Natural killer cell (primary cell): Measurements from ENCODE around the gene SLC38A7. TPM values are rescaled to one million over a fixed set of nuclear protein-coding genes. Genes with fewer than 3 reads are reported as not detected.

Experiments
- ATAC-seq, 3 donors: fragments of 150-1000 bp in 2 of 3; fragments of 200-7000 bp in 1 of 3; cut with Tn5 transposase; 1 replicate in 1 of 3; 2 replicates in 2 of 3; pipeline ENCODE4 v1.10.0; 2021; ENCODE audit warnings: mild to moderate bottlenecking in 2 of 3, moderate library complexity in 2 of 3
- DNase-seq, 2 donors: peaks; one replicate each; pipeline versions ENCODE4 v3.0.0 to v3.0.0-alpha.2; 2013 to 2021; ENCODE audit warnings: mixed read lengths in 1 of 2
- H3K27ac ChIP-seq: one replicate; pipeline ENCODE4 v1.5.1; 2013; ENCODE audit warnings: mild to moderate bottlenecking, low read length
- H3K27me3 ChIP-seq: one replicate; pipeline ENCODE4 v1.6.1; 2013; ENCODE audit warnings: low read length; ENCODE audit not compliant: control insufficient read depth, insufficient read depth
- H3K36me3 ChIP-seq: one replicate; pipeline ENCODE4 v1.6.1; 2013; ENCODE audit warnings: low read length; ENCODE audit not compliant: control insufficient read depth, insufficient read depth
- H3K4me1 ChIP-seq: one replicate; pipeline ENCODE4 v1.6.1; 2013; ENCODE audit warnings: low read length; ENCODE audit not compliant: control insufficient read depth, insufficient read depth
- H3K4me3 ChIP-seq: one replicate; pipeline ENCODE4 v1.5.1; 2013; ENCODE audit warnings: low read length
- H3K9me3 ChIP-seq: one replicate; pipeline ENCODE4 v1.6.1; 2013; ENCODE audit warnings: low read length; ENCODE audit not compliant: control insufficient read depth, insufficient read depth
- H3K27ac Mint-ChIP-seq, 2 donors: one replicate each; pipeline ENCODE4 v1.8.0; 2022; ENCODE audit warnings: mild to moderate bottlenecking in 2 of 2, mixed read lengths in 2 of 2, moderate library complexity in 1 of 2
- H3K27me3 Mint-ChIP-seq, 2 donors: one replicate each; pipeline ENCODE4 v1.8.0; 2022; ENCODE audit warnings: low read depth in 2 of 2, mixed read lengths in 2 of 2
- H3K36me3 Mint-ChIP-seq: one replicate; pipeline ENCODE4 v1.8.0; 2022; ENCODE audit warnings: mixed read lengths
- H3K4me1 Mint-ChIP-seq, 2 donors: one replicate each; pipeline ENCODE4 v1.8.0; 2022; ENCODE audit warnings: mixed read lengths in 2 of 2
- H3K4me3 Mint-ChIP-seq: one replicate; pipeline ENCODE4 v1.8.0; 2022; ENCODE audit warnings: mild to moderate bottlenecking, moderate library complexity, mixed read lengths
- H3K9me3 Mint-ChIP-seq, 2 donors: one replicate each; pipeline ENCODE4 v1.8.0; 2022; ENCODE audit warnings: mixed read lengths in 2 of 2
- WGBS: methylation state at CpG from one replicate; pipeline ENCODE4 v1.1.7; 2013; ENCODE audit warnings: missing lambda C conversion rate; ENCODE audit not compliant: insufficient coverage; 5-methylcytosine and 5-hydroxymethylcytosine counted together
- intact Hi-C: fragments of 100-400 bp; cut with micrococcal nuclease; formaldehyde crosslinking; loops from one replicate; pipeline ENCODE4 v1.14.2; 2022
- total RNA-seq, 4 donors: library from RNA; stranded (reverse); fragments of 120-200 nt in 1 of 4; gene quantifications; one replicate each; pipeline versions ENCODE4 v1.2.3 to v1.2.4, GENCODE V29; 2013 to 2022
- TF ChIP-seq, protein P1 (sequence below): fragments of 200-600 bp; IDR thresholded peaks from one replicate; pipeline ENCODE4 v1.8.0; 2022; ENCODE audit warnings: antibody characterized with exemption

The SLC38A7 gene
- total RNA-seq, 3 donors from 2014 or later (not counting 1 experiment from before 2014, with no cell fraction given), result 9.2 to 16.9 (median 14.1) TPM

DNA sequence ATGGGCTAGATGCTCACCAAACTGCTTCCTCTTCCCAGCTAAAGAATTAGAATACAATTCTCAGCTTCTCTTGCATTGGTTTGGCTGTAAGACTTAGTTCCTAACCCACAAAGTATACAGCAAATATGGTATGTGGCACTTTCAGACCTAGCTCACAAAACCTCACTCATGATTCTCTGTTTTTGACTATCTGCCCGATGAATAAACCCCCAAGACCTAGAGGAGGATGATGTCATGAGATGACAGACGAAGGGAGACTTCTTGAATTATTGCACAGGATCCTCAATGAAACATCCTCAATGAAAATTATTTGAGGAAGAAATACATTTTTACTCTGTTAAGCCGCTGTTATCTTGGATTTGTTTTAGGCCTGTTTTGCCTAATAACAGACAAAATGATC lies 69.3 kb downstream of the SLC38A7 start:
- Mint-ChIP-seq H3K36me3 (no peaks in the 10 kb centered on the region), H3K9me3 (no peaks in the 10 kb centered on the region), H3K27ac (no peak overlapping the region), H3K4me3 (no peak overlapping the region), H3K27me3 (no peaks in the 10 kb centered on the region), H3K4me1 (peaks cover 8 to 24% of the 10 kb centered on the region in 2 donors)
- H3K27me3 ChIP-seq, result no peaks in the 10 kb centered on the region
- intact Hi-C loops, result no loop called here
- no peak for ATAC-seq
- TF ChIP-seq, protein P1, sequence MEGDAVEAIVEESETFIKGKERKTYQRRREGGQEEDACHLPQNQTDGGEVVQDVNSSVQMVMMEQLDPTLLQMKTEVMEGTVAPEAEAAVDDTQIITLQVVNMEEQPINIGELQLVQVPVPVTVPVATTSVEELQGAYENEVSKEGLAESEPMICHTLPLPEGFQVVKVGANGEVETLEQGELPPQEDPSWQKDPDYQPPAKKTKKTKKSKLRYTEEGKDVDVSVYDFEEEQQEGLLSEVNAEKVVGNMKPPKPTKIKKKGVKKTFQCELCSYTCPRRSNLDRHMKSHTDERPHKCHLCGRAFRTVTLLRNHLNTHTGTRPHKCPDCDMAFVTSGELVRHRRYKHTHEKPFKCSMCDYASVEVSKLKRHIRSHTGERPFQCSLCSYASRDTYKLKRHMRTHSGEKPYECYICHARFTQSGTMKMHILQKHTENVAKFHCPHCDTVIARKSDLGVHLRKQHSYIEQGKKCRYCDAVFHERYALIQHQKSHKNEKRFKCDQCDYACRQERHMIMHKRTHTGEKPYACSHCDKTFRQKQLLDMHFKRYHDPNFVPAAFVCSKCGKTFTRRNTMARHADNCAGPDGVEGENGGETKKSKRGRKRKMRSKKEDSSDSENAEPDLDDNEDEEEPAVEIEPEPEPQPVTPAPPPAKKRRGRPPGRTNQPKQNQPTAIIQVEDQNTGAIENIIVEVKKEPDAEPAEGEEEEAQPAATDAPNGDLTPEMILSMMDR, result no peak
- DNase-seq, result no peak
- H3K4me3 ChIP-seq, result no peak overlapping the region
- 90% methylated on average over 2 of the region's 3 CpGs for WGBS
- no peak overlapping the region for H3K27ac ChIP-seq
- peaks cover 7% of the 10 kb centered on the region for H3K4me1 ChIP-seq
- H3K36me3 ChIP-seq, result peaks cover 22% of the 10 kb centered on the region
- H3K9me3 ChIP-seq, result no peaks in the 10 kb centered on the region

Other genes starting within 250 kb of the SLC38A7 start
- not detected for gene NDRG4, start 184.6 kb downstream of the SLC38A7 start, total RNA-seq
- gene SETD6, start 169.3 kb downstream of the SLC38A7 start, total RNA-seq, result 10 to 100 TPM; 20.3 to 34.5 (median 21.3) TPM
- gene CNOT1, start 54.9 kb downstream of the SLC38A7 start, total RNA-seq, result 100 to 1,000 TPM; 242 to 275 (median 249) TPM
- 10 to 100 TPM; 21.1 to 32.5 (median 32.0) TPM for gene GOT2, start 49.5 kb upstream of the SLC38A7 start, total RNA-seq